GM18858 (cell line): ENCODE measurements around the gene GNE.
"Not testable (repeated sequence)": the region's sequence is repeated elsewhere in the genome, so short reads cannot be mapped to it uniquely, and the experiment has no call there.

ENCODE experiments used
- ATAC-seq: cut with Tn5 transposase; IDR thresholded peaks from one replicate; pipeline ENCODE4 v1.9.1; 2021; ENCODE audit not compliant: unreplicated experiment

The GNE gene

GRCh38 chr9:36275060-36275459, 16.8 kb upstream of the GNE start:
- no peak for ATAC-seq

GRCh38 chr9:36273354-36273753, 15.1 kb upstream of the GNE start:
- not testable (repeated sequence) for ATAC-seq

- ATAC-seq: no peak
Observed at GRCh38 chr9:36268007-36268427, 9.8 kb upstream of the GNE start.

GRCh38 chr9:36264896-36265295, 6.6 kb upstream of the GNE start:
- no peak for ATAC-seq

GRCh38 chr9:36263683-36264082, 5.4 kb upstream of the GNE start:
- ATAC-seq: no peak

- no peak for ATAC-seq
Observed at GRCh38 chr9:36258996-36259533, 817 bp upstream of the GNE start.

- no peak for ATAC-seq
Observed at GRCh38 chr9:36251428-36251827, 6.8 kb downstream of the GNE start.

- no peak for ATAC-seq
Observed at GRCh38 chr9:36250079-36250478, 8.2 kb downstream of the GNE start.

- no peak for ATAC-seq
Observed at GRCh38 chr9:36249189-36249588, 9.1 kb downstream of the GNE start.

- not testable (repeated sequence) for ATAC-seq
Observed at GRCh38 chr9:36248061-36248460, 10.2 kb downstream of the GNE start.

- no peak for ATAC-seq
Observed at GRCh38 chr9:36247356-36247755, 10.9 kb downstream of the GNE start.

GRCh38 chr9:36245906-36246305, 12.3 kb downstream of the GNE start:
- no peak for ATAC-seq

GRCh38 chr9:36239675-36240074, 18.6 kb downstream of the GNE start:
- not testable (repeated sequence) for ATAC-seq

- ATAC-seq: not testable (repeated sequence)
Observed at GRCh38 chr9:36239205-36239604, 19.0 kb downstream of the GNE start.

- no peak for ATAC-seq
Observed at GRCh38 chr9:36237230-36237629, 21.0 kb downstream of the GNE start.

GRCh38 chr9:36222449-36222848, 35.8 kb downstream of the GNE start:
- ATAC-seq: no peak

GRCh38 chr9:36221667-36222066, 36.6 kb downstream of the GNE start:
- ATAC-seq: no peak

GRCh38 chr9:36218411-36218901, 39.8 kb downstream of the GNE start:
- no peak for ATAC-seq

GRCh38 chr9:36218011-36218410, 40.2 kb downstream of the GNE start:
- ATAC-seq: no peak

- no peak for ATAC-seq
Observed at GRCh38 chr9:36217256-36217968, 40.8 kb downstream of the GNE start.

GRCh38 chr9:36214571-36214970, 43.7 kb downstream of the GNE start:
- ATAC-seq: no peak

- ATAC-seq: no peak
Observed at GRCh38 chr9:36213989-36214388, 44.3 kb downstream of the GNE start.

GRCh38 chr9:36213387-36213786, 44.9 kb downstream of the GNE start:
- ATAC-seq: no peak
